HEK293T (cell line): ENCODE data around the gene FADS6.

Experiments
- ARNT ChIP-seq: fragments of 450-650 bp; IDR thresholded peaks from 2 replicates; pipeline ENCODE4 v1.6.1; 2017; ENCODE audit warnings: mild to moderate bottlenecking
- BHLHE40 ChIP-seq: fragments of 450-650 bp; IDR thresholded peaks from 2 replicates; pipeline ENCODE4 v1.6.1; 2016; ENCODE audit warnings: mild to moderate bottlenecking, moderate library complexity, borderline replicate concordance
- ELF4 ChIP-seq: fragments of 450-650 bp; IDR thresholded peaks from 2 replicates; pipeline ENCODE4 v1.6.1; 2017; ENCODE audit warnings: antibody characterized with exemption
- FOXK2 ChIP-seq: fragments of 450-650 bp; IDR thresholded peaks from 2 replicates; pipeline ENCODE4 v1.6.1; 2016; ENCODE audit warnings: mild to moderate bottlenecking
- FOXM1 ChIP-seq: fragments of 450-650 bp; IDR thresholded peaks from 2 replicates; pipeline ENCODE4 v1.6.1; 2017; ENCODE audit warnings: mild to moderate bottlenecking, borderline replicate concordance
- L3MBTL2 ChIP-seq: fragments of 450-650 bp; conservative IDR thresholded peaks from 2 replicates; pipeline ENCODE4 v1.6.1; 2016; ENCODE audit warnings: mild to moderate bottlenecking
- LEF1 ChIP-seq: fragments of 450-650 bp; IDR thresholded peaks from 2 replicates; pipeline ENCODE4 v1.6.1; 2017; ENCODE audit warnings: mild to moderate bottlenecking, borderline replicate concordance
- NFRKB ChIP-seq: fragments of 450-650 bp; IDR thresholded peaks from 2 replicates; pipeline ENCODE4 v1.6.1; 2016; ENCODE audit warnings: mild to moderate bottlenecking, moderate library complexity
- PKNOX1 ChIP-seq: fragments of 450-650 bp; IDR thresholded peaks from 2 replicates; pipeline ENCODE4 v1.6.1; 2016
- SP1 ChIP-seq: fragments of 450-650 bp; IDR thresholded peaks from 2 replicates; pipeline ENCODE4 v1.6.1; 2017
- SUZ12 ChIP-seq: fragments of 450-650 bp; IDR thresholded peaks from 2 replicates; pipeline ENCODE4 v1.6.1; 2016; ENCODE audit warnings: mild to moderate bottlenecking

- TF ChIP-seq BHLHE40 (no peak), SP1 (no peak), FOXK2 (no peak), L3MBTL2 (no peak), ARNT (no peak), NFRKB (no peak), PKNOX1 (no peak), FOXM1 (no peak), SUZ12 (no peak), ELF4 (no peak), LEF1 (no peak)
These were observed 30.5 kb downstream of the FADS6 start for GRCh38 chr17:74862919-74863318.
